H1 (cell line): Measurements from ENCODE around the gene CYB5B. TPM values are rescaled to one million over a fixed set of nuclear protein-coding genes. Genes with fewer than 3 reads are reported as not detected.

Experiments
- CTCF ChIA-PET: fragments of 300-600 bp; sonication (Branson Sonifier 250); formaldehyde crosslinking; loops from one replicate; lab custom pipeline; 2021; ENCODE audit not compliant: partially characterized antibody; lab: Charles Lee
- POLR2A ChIA-PET: fragments of 300-600 bp; sonication (Branson Sonifier 250); formaldehyde crosslinking; loops from one replicate; lab custom pipeline; 2021; ENCODE audit warnings: inconsistent platforms; ENCODE audit not compliant: partially characterized antibody; lab: Charles Lee
- DNase-seq, 2 experiments: peaks; one replicate each; pipeline versions ENCODE4 v3.0.0 to v3.0.0-alpha.2; 2010 to 2022; ENCODE audit warnings: low spot score in 2 of 2, low read depth in 1 of 2, mixed read lengths in 1 of 2
- FAIRE-seq: peaks from 2 replicates; lab custom pipeline; 2011; peaks lifted over from hg19 to GRCh38; lab: Jason Lieb, UNC
- H2AFZ ChIP-seq: 2 replicates; pipeline ENCODE4 v1.8.1; 2012; ENCODE audit warnings: low read length, inconsistent platforms
- H2AK5ac ChIP-seq: 2 replicates; pipeline ENCODE4 v1.6.1; 2013; ENCODE audit warnings: low read depth, low read length
- H2BK120ac ChIP-seq: replicated peaks from 2 replicates; pipeline ENCODE3; 2013; ENCODE audit warnings: low read depth, low read length, inconsistent platforms
- H2BK12ac ChIP-seq: 2 replicates; pipeline ENCODE4 v1.6.1; 2013; ENCODE audit warnings: low read depth, low read length
- H2BK15ac ChIP-seq: 2 replicates; pipeline ENCODE4 v1.6.1; 2013; ENCODE audit warnings: low read length
- H2BK20ac ChIP-seq: 2 replicates; pipeline ENCODE4 v1.6.1; 2013; ENCODE audit warnings: low read length
- H2BK5ac ChIP-seq: 2 replicates; pipeline ENCODE4 v1.6.1; 2013; ENCODE audit warnings: low read depth, low read length
- H3K14ac ChIP-seq: 2 replicates; pipeline ENCODE4 v1.6.1; 2013; ENCODE audit warnings: inconsistent platforms; ENCODE audit not compliant: insufficient read length
- H3K18ac ChIP-seq: 2 replicates; pipeline ENCODE4 v1.6.1; 2013; ENCODE audit warnings: low read length; ENCODE audit errors: extremely low read depth
- H3K23ac ChIP-seq: 2 replicates; pipeline ENCODE4 v1.6.1; 2013; ENCODE audit warnings: inconsistent platforms; ENCODE audit not compliant: insufficient read length
- H3K23me2 ChIP-seq: 2 replicates; pipeline ENCODE4 v1.6.1; 2013; ENCODE audit warnings: low read depth, low read length
- H3K27ac ChIP-seq: 2 replicates; pipeline ENCODE4 v1.6.1; 2011; ENCODE audit warnings: low read depth, low read length, inconsistent platforms
- H3K27me3 ChIP-seq, 4 experiments: replicated peaks in 1 of 4; 1 replicate in 1 of 4; 2 replicates in 3 of 4; pipeline versions ENCODE4 v1.6.1 to v1.8.1; 2011 to 2013; ENCODE audit warnings: low read length in 3 of 4, mild to moderate bottlenecking in 3 of 4, inconsistent platforms in 2 of 4, mixed read lengths in 2 of 4, moderate library complexity in 1 of 4; ENCODE audit not compliant: control insufficient read depth in 3 of 4, insufficient read depth in 3 of 4; ENCODE audit errors: extremely low read depth in 1 of 4
- H3K36me3 ChIP-seq, 4 experiments: 2 replicates each; pipeline versions ENCODE4 v1.6.1 to v1.8.1; 2011 to 2013; ENCODE audit warnings: mild to moderate bottlenecking in 4 of 4, low read length in 3 of 4, moderate library complexity in 2 of 4, control low read depth in 1 of 4, inconsistent platforms in 1 of 4; ENCODE audit not compliant: insufficient read depth in 4 of 4, control insufficient read depth in 2 of 4
- H3K4ac ChIP-seq: replicated peaks from 2 replicates; pipeline ENCODE3; 2013; ENCODE audit warnings: low read length, low read depth, mixed read lengths, inconsistent platforms; ENCODE audit not compliant: insufficient read length
- H3K4me1 ChIP-seq, 4 experiments: replicated peaks in 1 of 4; 1 replicate in 1 of 4; 2 replicates in 3 of 4; pipeline versions ENCODE4 v1.6.1 to v1.8.1; 2011 to 2013; ENCODE audit warnings: low read length in 3 of 4, inconsistent platforms in 2 of 4, mixed read lengths in 1 of 4; ENCODE audit not compliant: insufficient read depth in 4 of 4, control insufficient read depth in 3 of 4
- H3K4me2 ChIP-seq, 2 experiments: 2 replicates each; pipeline versions ENCODE4 v1.6.1 to v1.8.1; 2011 to 2013; ENCODE audit warnings: low read depth in 2 of 2, low read length in 2 of 2, control low read depth in 1 of 2, inconsistent platforms in 1 of 2, mild to moderate bottlenecking in 1 of 2; ENCODE audit not compliant: insufficient read depth in 1 of 2
- H3K4me3 ChIP-seq, 4 experiments: fragments of 200-600, 300-600 bp in 1 of 4; sonication (generic), shearing (Covaris generic), sonication (Bioruptor Twin) in 1 of 4; 2 replicates each; pipeline versions ENCODE4 v1.5.1 to v1.8.1; 2011 to 2016; ENCODE audit warnings: low read length in 4 of 4, low read depth in 3 of 4, control low read depth in 2 of 4, inconsistent platforms in 2 of 4, mild to moderate bottlenecking in 2 of 4, mixed read lengths in 1 of 4, moderate library complexity in 1 of 4; ENCODE audit not compliant: insufficient read depth in 2 of 4; ENCODE audit errors: extremely low read depth in 1 of 4
- H3K56ac ChIP-seq: replicated peaks from 2 replicates; pipeline ENCODE3; 2013; ENCODE audit warnings: low read depth, mild to moderate bottlenecking, mixed read lengths, low read length, inconsistent platforms; ENCODE audit not compliant: insufficient read length
- H3K79me1 ChIP-seq: 2 replicates; pipeline ENCODE4 v1.6.1; 2013; ENCODE audit warnings: low read depth, low read length, control low read depth
- H3K79me2 ChIP-seq, 2 experiments: 2 replicates each; pipeline versions ENCODE4 v1.6.1 to v1.8.1; 2012 to 2013; ENCODE audit warnings: low read length in 2 of 2, mild to moderate bottlenecking in 2 of 2, inconsistent platforms in 1 of 2; ENCODE audit not compliant: insufficient read depth in 2 of 2, control insufficient read depth in 1 of 2
- H3K9ac ChIP-seq, 4 experiments: replicated peaks in 1 of 4; 1 replicate in 1 of 4; 2 replicates in 3 of 4; pipeline versions ENCODE4 v1.6.1 to v1.8.1; 2011 to 2013; ENCODE audit warnings: low read depth in 3 of 4, low read length in 3 of 4, control low read depth in 2 of 4, mild to moderate bottlenecking in 2 of 4, moderate library complexity in 2 of 4, inconsistent platforms in 1 of 4; ENCODE audit errors: extremely low read depth in 1 of 4
- H3K9me3 ChIP-seq, 2 experiments: 2 replicates each; pipeline versions ENCODE4 v1.6.1 to v1.8.1; 2012 to 2013; ENCODE audit warnings: mild to moderate bottlenecking in 2 of 2, moderate library complexity in 2 of 2, control low read depth in 1 of 2, inconsistent platforms in 1 of 2, low read depth in 1 of 2, low read length in 1 of 2, mixed read lengths in 1 of 2; ENCODE audit not compliant: insufficient read depth in 2 of 2
- H4K20me1 ChIP-seq, 2 experiments: replicated peaks in 1 of 2; 2 replicates each; pipeline versions ENCODE3 to v1.8.1; 2011 to 2013; ENCODE audit warnings: inconsistent platforms in 2 of 2, low read length in 2 of 2, mild to moderate bottlenecking in 1 of 2; ENCODE audit not compliant: insufficient read depth in 2 of 2, control insufficient read depth in 1 of 2
- H4K5ac ChIP-seq: 2 replicates; pipeline ENCODE4 v1.6.1; 2013; ENCODE audit warnings: low read length, low read depth, mixed read lengths, inconsistent platforms; ENCODE audit not compliant: insufficient read length
- H4K8ac ChIP-seq: 2 replicates; pipeline ENCODE4 v1.8.0; 2013; ENCODE audit warnings: mild to moderate bottlenecking, moderate library complexity, low read length, inconsistent platforms; ENCODE audit not compliant: insufficient read depth; ENCODE audit errors: extremely low read depth
- H4K91ac ChIP-seq: replicated peaks from 2 replicates; pipeline ENCODE3; 2013; ENCODE audit warnings: low read length, mixed read lengths, inconsistent platforms; ENCODE audit not compliant: insufficient read length
- ASH2L ChIP-seq: fragments of 200-600, 300-600 bp; sonication (generic); IDR thresholded peaks from one replicate; pipeline ENCODE4 v1.7.1; 2017; ENCODE audit warnings: low read length
- CBX8 ChIP-seq: fragments of 300-800, 300-1000 bp; sonication (generic); IDR thresholded peaks from 2 replicates; pipeline ENCODE4 v1.7.1; 2016; ENCODE audit warnings: low read depth, low read length, borderline replicate concordance
- CHD2 ChIP-seq: IDR thresholded peaks from 2 replicates; pipeline ENCODE4 v1.6.1; 2012; ENCODE audit warnings: low read length, improper control_type of control experiment
- GABPA ChIP-seq: IDR thresholded peaks from 2 replicates; pipeline ENCODE4 v1.6.1; 2011; ENCODE audit warnings: mild to moderate bottlenecking, low read length, moderate library complexity, borderline replicate concordance; ENCODE audit not compliant: insufficient read depth
- JUN ChIP-seq: IDR thresholded peaks from 2 replicates; pipeline ENCODE4 v1.6.1; 2011; ENCODE audit warnings: low read depth, mild to moderate bottlenecking, improper control_type of control experiment, low read length
- JUND ChIP-seq: IDR thresholded peaks from 2 replicates; pipeline ENCODE4 v1.6.1; 2011; ENCODE audit warnings: mild to moderate bottlenecking, improper control_type of control experiment, low read length
- WGBS, 2 experiments: shearing (Covaris generic) in 1 of 2; methylation state at CpG; one replicate each; pipeline versions ENCODE4 v1.1.6 to v1.1.7; 2013 to 2015; ENCODE audit warnings: low lambda C conversion rate in 2 of 2, mixed read lengths in 2 of 2, inconsistent platforms in 1 of 2, low coverage in 1 of 2, missing lambda C conversion rate in 1 of 2; ENCODE audit not compliant: insufficient replicate concordance in 2 of 2, insufficient coverage in 1 of 2, insufficient read length in 1 of 2; ENCODE audit errors: extremely low coverage in 1 of 2, missing lambda C conversion rate in 1 of 2; 5-methylcytosine and 5-hydroxymethylcytosine counted together
- polyA plus RNA-seq, 7 experiments: library from polyadenylated mRNA; depleted of rRNA in 3 of 7; stranded (reverse) in 5 of 7; unstranded in 2 of 7; fragments of >200 nt in 5 of 7; fragments of 200-250 nt in 2 of 7; gene quantifications; 1 replicate in 5 of 7; 2 replicates in 1 of 7; 4 replicates in 1 of 7; pipeline versions ENCODE4 v1.2.1 to v1.2.3, GENCODE V29; 2011 to 2013; ENCODE audit warnings: missing spikeins in 2 of 7, mixed read lengths in 2 of 7
- total RNA-seq: library from RNA; stranded (reverse); fragmentation: NEBNext Ultra II Directional; extraction: Animal tissue kit (Norgen Biotek cat#: 25700); gene quantifications from 2 replicates; pipeline ENCODE4 v1.2.1, GENCODE V29; 2021

The CYB5B gene
- total and polyA plus RNA-seq, 2 of the 8 experiments (the other 6 are each of a cell fraction or from before 2014, with no cell fraction given) = 108 to 127 TPM

GRCh38 chr16:69490707-69491324, 66.4 kb downstream of the CYB5B start:
- Histone ChIP-seq H4K8ac (no peak overlapping the region), H3K23me2 (no peaks in the 10 kb centered on the region), H2AFZ (no peak overlapping the region), H3K56ac (no peak overlapping the region), H2AK5ac (no peak overlapping the region), H3K4me2 (no peak overlapping the region), H3K27ac (no peak overlapping the region), H3K4ac (no peak overlapping the region), H3K9ac (no peak overlapping the region), H3K36me3 (no peaks in the 10 kb centered on the region), H3K23ac (no peak overlapping the region), H2BK12ac (no peak overlapping the region), H2BK15ac (no peak overlapping the region), H3K9me3 (no peaks in the 10 kb centered on the region), H3K18ac (no peak overlapping the region), H3K4me1 (no peaks in the 10 kb centered on the region), H4K20me1 (no peaks in the 10 kb centered on the region), H4K91ac (no peak overlapping the region), H4K5ac (no peak overlapping the region), H3K79me1 (no peaks in the 10 kb centered on the region), H2BK20ac (no peak overlapping the region), H3K4me3 (no peak overlapping the region), H2BK120ac (no peak overlapping the region), H3K14ac (no peak overlapping the region), H3K79me2 (no peaks in the 10 kb centered on the region), H2BK5ac (no peak overlapping the region), H3K27me3 (no peaks in the 10 kb centered on the region)
- FAIRE-seq = no peak
- DNase-seq = no peak
- CTCF ChIA-PET = no interaction called here
- WGBS, 2 experiments = 97% methylated on average over 8 of the region's 9 CpGs; no CpG with 5 or more reads in 1 of the 2 experiments
- POLR2A ChIA-PET = no interaction called here
- TF ChIP-seq CHD2 = no peak
- no peak for TF ChIP-seq JUN
- no peak for TF ChIP-seq CBX8
- no peak for TF ChIP-seq JUND
- TF ChIP-seq ASH2L = no peak
- no peak for TF ChIP-seq GABPA
